Right ventricle myocardium inferior (tissue), 1 donor: Measurements from ENCODE around the gene CDH16. TPM values are rescaled to one million over a fixed set of nuclear protein-coding genes. Genes with fewer than 3 reads are reported as not detected.

Experiments
- ATAC-seq: fragments of 200-7000 bp; cut with Tn5 transposase; one replicate; pipeline ENCODE4 v1.9.1; 2020; ENCODE audit warnings: mild to moderate bottlenecking, moderate library complexity
- DNase-seq: peaks from one replicate; pipeline ENCODE4 v3.0.0; 2021; ENCODE audit errors: missing footprints
- intact Hi-C: fragments of 100-400 bp; cut with DNase I; formaldehyde crosslinking; loops from one replicate; pipeline ENCODE4 v1.11.0; 2022
- total RNA-seq: library from RNA; stranded (reverse); fragmentation: NEBNext Ultra II Directional; extraction: Animal tissue kit (Norgen Biotek cat#: 25700); gene quantifications from one replicate; pipeline ENCODE4 v1.2.1, GENCODE V29; 2021
- donor health status: DM: no; HTN: yes; CAD: no; lungs with severe emphysema.

Gene CDH16
- total RNA-seq, 1 donor from 2014 or later, result 0.16 TPM

DNA sequence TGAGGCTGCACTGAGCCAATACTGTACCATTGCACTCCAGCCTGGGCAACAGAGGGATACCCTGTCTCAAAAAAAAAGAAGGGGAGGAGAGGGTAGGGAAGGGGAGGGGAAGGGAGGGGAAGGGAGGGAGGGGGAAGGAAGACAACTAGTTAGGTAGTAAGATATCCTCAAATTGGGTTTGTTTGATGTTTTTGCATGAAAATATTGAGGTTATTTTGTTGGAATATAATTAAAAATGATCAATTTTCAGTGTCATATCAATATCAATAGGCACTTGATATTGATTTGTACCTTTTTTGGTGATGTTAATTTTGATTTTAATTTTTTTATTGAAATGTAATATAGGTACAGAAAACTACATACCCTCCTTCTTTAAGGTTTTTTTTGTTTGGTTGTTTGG is 55.0 kb downstream of the CDH16 start:
- intact Hi-C loops, result no loop called here
- no peak for ATAC-seq
- DNase-seq, result no peak

DNA sequence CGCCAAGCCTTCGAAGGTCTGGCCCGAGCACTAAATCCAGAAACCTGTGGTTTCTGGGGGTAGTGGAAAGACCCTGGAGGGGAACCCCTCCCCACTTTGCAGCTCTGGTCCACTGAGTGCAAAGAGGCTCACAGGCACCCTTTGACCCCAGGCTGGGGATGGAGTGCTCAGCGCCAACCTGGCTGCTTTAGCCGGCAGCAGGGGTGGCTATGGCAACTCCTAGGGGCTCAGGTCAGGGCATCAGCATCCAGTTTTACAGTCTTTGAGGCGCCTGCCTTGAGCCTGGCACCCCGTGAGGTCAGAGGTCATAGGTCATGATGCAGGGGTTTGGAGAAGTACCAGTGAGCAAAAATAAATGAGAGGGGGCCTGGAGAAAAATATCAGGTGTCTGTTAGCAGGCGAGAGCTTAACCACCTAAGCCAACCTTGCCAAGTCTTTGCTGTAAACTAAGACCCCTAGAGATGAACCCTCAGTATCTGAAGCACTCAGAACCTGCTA is 56.6 kb downstream of the CDH16 start:
- intact Hi-C loops, result no loop called here
- DNase-seq (no peak), ATAC-seq (no peak)

DNA sequence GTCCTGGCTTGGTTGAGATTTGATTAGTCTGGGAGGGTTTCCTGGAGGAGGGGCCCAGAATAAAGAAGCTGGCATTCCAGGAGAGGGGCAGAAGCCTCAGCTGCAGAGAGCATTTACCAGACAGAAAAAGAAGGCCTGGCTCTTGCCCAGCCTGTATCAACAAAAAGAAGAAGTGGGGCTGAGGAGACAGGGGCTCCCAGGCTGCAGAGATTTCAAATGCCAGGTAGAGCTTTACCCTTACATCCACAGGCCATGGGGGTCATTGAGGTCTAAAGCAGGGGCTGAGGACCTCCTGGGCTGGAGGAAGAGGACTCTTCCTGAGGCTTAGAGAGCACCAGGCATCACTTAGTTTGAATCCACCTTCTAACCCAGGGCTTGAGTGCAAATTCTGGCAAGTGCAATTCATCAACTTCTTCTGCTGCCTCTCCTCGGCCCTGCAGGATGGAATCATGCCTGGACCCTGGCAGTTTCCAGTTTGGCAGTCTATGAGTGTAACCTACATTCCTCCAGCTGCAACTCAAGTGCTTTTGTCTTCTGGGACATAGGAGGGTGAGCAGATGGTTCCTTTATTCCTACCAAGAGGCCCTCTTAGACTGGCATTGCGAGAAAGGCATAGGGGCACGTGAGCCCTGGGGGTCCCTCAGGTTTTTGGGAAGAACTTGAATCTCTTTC is 59.2 kb downstream of the CDH16 start:
- DNase-seq (no peak), ATAC-seq (no peak)
- intact Hi-C loops, result no loop called here

DNA sequence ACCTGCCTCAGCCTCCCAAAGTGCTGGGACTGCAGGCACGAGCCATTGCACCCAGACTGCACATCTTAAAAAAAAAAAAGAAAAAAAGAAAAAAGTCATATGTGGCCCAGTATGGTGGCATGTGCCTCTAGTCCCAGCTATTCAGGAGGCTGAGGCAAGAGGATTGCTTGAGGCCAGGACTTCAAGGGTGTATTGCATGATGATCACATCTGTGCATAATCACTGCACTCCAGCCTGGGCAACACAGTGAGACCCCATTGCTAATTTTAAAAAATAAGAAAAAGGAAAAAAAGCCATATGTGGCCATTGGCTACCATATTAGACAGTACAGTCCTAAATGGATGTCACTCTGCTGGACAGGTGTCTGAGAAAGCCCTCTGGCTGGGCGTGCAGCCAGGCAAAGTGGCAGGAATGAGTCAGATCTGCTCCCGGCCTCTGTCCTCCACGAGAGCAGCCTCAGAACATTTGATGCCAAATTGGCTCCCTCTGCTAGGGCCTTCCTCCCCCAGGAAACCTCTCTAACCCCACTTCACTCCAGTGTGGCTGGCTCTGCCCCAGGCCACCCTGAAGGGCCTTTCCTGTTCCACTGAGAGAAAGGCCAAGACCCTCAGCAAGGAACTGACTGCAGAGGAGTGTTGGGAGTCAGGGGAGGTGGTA is 59.8 kb downstream of the CDH16 start:
- intact Hi-C loops, result no loop called here
- ATAC-seq, result peak; percentile 76

More for the DNA sequence above, 59.8 kb downstream of the CDH16 start:
- peak; percentile 78 for DNase-seq

Other genes with a start within 250 kb of the CDH16 start
- 10.9 TPM for gene CMTM4, start 222.1 kb downstream of the CDH16 start, total RNA-seq
- gene DYNC1LI2, start 167.3 kb downstream of the CDH16 start, total RNA-seq, result 76.6 TPM
- gene TERB1, start 117.3 kb downstream of the CDH16 start, total RNA-seq, result not detected
- gene NAE1, start 87.9 kb downstream of the CDH16 start, total RNA-seq, result 32.4 TPM
- not detected for gene CA7, start 74.5 kb downstream of the CDH16 start, total RNA-seq
- gene PDP2, start 38.4 kb downstream of the CDH16 start, total RNA-seq, result 3.1 TPM
- 84.3 TPM for gene RRAD, start 6.7 kb upstream of the CDH16 start, total RNA-seq
- 127 TPM for gene CIAO2B, start 15.5 kb upstream of the CDH16 start, total RNA-seq
- gene CES2, start 16.6 kb upstream of the CDH16 start, total RNA-seq, result 126 TPM
- gene CES3, start 42.4 kb upstream of the CDH16 start, total RNA-seq, result 0.78 TPM
- gene CES4A, start 69.7 kb upstream of the CDH16 start, total RNA-seq, result 4.6 TPM
- 22.0 TPM for gene CBFB, start 110.3 kb upstream of the CDH16 start, total RNA-seq
- 10.8 TPM for gene PHAF1, start 191.1 kb upstream of the CDH16 start, total RNA-seq
- gene B3GNT9, start 232.1 kb upstream of the CDH16 start, total RNA-seq, result 9.3 TPM
- gene TRADD, start 241.0 kb upstream of the CDH16 start, total RNA-seq, result 8.2 TPM
- gene FBXL8, start 241.1 kb upstream of the CDH16 start, total RNA-seq, result 10.8 TPM
- 49.9 TPM for gene HSF4, start 245.9 kb upstream of the CDH16 start, total RNA-seq